Ovary (tissue), 9 donors: ENCODE data around the gene CLEC2B. TPM values are rescaled to one million over a fixed set of nuclear protein-coding genes. Genes with fewer than 3 reads are reported as not detected.

Experiments
- DNase-seq, 5 donors: peaks; one replicate each; pipeline ENCODE4 v3.0.0-alpha.2; 2019 to 2020
- H3K27ac ChIP-seq, 2 donors: fragments of 200-600 bp; one replicate each; pipeline versions ENCODE4 v1.5.1 to v1.8.0; 2019 to 2022
- H3K27me3 ChIP-seq: fragments of 200-600 bp; one replicate; pipeline ENCODE4 v1.8.0; 2022
- H3K36me3 ChIP-seq: fragments of 200-600 bp; sonication (generic); one replicate; pipeline ENCODE4 v1.5.1; 2019
- H3K4me1 ChIP-seq: one replicate; pipeline ENCODE4 v1.8.1; 2013; ENCODE audit warnings: mild to moderate bottlenecking, moderate library complexity; ENCODE audit not compliant: insufficient read depth
- H3K4me3 ChIP-seq: fragments of 200-600 bp; sonication (generic); one replicate; pipeline ENCODE4 v1.5.1; 2017
- H3K9me3 ChIP-seq, 2 donors: fragments of 200-600 bp in 1 of 2; sonication (generic) in 1 of 2; one replicate each; pipeline versions ENCODE4 v1.5.1 to v1.8.1; 2013 to 2019; ENCODE audit warnings: mild to moderate bottlenecking in 1 of 2, moderate library complexity in 1 of 2
- EP300 ChIP-seq: sonication (generic); formaldehyde crosslinking; IDR thresholded peaks from one replicate; pipeline ENCODE4 v1.6.1; 2017; ENCODE audit warnings: antibody characterized with exemption
- POLR2A ChIP-seq: fragments of 450-650 bp; IDR thresholded peaks from one replicate; pipeline ENCODE4 v1.6.1; 2017; ENCODE audit warnings: antibody characterized with exemption, mild to moderate bottlenecking, moderate library complexity
- whole genome bisulfite sequencing, 3 donors: extraction: QIAGEN DNeasy Blood & Tissue Kit in 1 of 3; methylation state at CpG; one replicate each; pipeline versions ENCODE4 v1.1.5 to v1.1.7; 2013 to 2017; 5-methylcytosine and 5-hydroxymethylcytosine counted together
- intact Hi-C, 4 donors: fragments of 100-400 bp; cut with DNase I; formaldehyde crosslinking; loops; one replicate each; pipeline versions ENCODE4 v1.11.0 to v1.15.1; 2022 to 2023
- polyA plus RNA-seq, 2 donors: library from polyadenylated mRNA; stranded (reverse); fragments of 200-250 nt in 1 of 2; fragments of 350-450 nt in 1 of 2; fragmentation: Illumina TruSeq in 1 of 2; extraction: RNeasy Lipid Tissue Mini Kit (QIAGEN cat#74804) in 1 of 2; gene quantifications; one replicate each; pipeline ENCODE4 v1.2.3, GENCODE V29; 2013 to 2014
- total RNA-seq, 7 donors: library from RNA; depleted of rRNA in 2 of 7; stranded (reverse); fragments of >200 nt in 2 of 7; fragmentation: NEBNext Ultra II Directional in 3 of 7; extraction: Animal tissue kit (Norgen Biotek cat#: 25700) in 3 of 7; gene quantifications; one replicate each; pipeline versions ENCODE4 v1.1.0 to v1.2.4, GENCODE V29; 2016 to 2023
- TF ChIP-seq, protein P1 (sequence below), 3 donors: fragments of 450-650 bp in 2 of 3; fragments of 200-600 bp in 1 of 3; IDR thresholded peaks; one replicate each; pipeline versions ENCODE4 v1.5.1 to v1.8.0; 2016 to 2022; ENCODE audit warnings: antibody characterized with exemption in 3 of 3, mild to moderate bottlenecking in 1 of 3
- donor health status: DM: no; HTN: no; CAD: no; lungs with moderate emphysema.
- donor health status: DM: no; HTN: no; CAD: no.
- donor health status: Bipolar disorder and iron deficiency.
- donor health status: DM: yes; HTN: yes; CAD: no.
- donor health status: DM: no; HTN: no; CAD: no.
- donor health status: DM: yes; HTN: yes; CAD: no.

Gene CLEC2B
- total and polyA plus RNA-seq, 9 donors: 16.4 to 60.4 (median 27.1) TPM

DNA sequence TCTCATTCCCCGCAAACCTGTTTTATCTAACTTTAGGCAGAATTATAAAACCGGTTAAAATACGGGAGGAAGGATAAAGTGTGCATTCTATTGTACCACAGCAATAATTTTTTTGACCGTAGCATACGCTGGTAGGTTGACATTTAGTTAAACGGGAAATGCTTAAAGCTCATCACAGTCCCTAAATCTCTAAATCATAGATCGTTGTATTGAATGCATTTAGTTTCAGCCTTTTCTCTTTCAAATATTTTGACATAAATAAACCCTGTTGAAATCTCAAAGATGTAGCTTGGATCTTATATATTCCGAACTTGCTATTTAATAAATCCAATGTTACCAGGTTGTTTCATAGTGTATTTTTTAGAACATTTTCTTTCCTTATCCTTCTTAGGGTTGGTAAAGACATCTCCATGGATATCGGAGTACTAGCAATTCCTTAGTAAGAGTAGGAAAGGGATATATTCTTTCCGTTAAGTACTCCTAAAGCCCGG, 798 bp downstream of the CLEC2B start:
- WGBS, 3 donors: 8 to 30% (median 18%) methylated on average over 11 of the region's 11 CpGs
- H3K4me1 ChIP-seq: peaks cover 2% of the 10 kb centered on the region
- H3K4me3 ChIP-seq: peak overlapping the region; percentile 43
- H3K36me3 ChIP-seq: no peaks in the 10 kb centered on the region
- peak overlapping the region; percentile 63 to 92 for H3K27ac ChIP-seq
- TF ChIP-seq POLR2A: no peak
- TF ChIP-seq, protein P1, sequence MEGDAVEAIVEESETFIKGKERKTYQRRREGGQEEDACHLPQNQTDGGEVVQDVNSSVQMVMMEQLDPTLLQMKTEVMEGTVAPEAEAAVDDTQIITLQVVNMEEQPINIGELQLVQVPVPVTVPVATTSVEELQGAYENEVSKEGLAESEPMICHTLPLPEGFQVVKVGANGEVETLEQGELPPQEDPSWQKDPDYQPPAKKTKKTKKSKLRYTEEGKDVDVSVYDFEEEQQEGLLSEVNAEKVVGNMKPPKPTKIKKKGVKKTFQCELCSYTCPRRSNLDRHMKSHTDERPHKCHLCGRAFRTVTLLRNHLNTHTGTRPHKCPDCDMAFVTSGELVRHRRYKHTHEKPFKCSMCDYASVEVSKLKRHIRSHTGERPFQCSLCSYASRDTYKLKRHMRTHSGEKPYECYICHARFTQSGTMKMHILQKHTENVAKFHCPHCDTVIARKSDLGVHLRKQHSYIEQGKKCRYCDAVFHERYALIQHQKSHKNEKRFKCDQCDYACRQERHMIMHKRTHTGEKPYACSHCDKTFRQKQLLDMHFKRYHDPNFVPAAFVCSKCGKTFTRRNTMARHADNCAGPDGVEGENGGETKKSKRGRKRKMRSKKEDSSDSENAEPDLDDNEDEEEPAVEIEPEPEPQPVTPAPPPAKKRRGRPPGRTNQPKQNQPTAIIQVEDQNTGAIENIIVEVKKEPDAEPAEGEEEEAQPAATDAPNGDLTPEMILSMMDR (IDR thresholded peaks at IDR 0.05): no peak
- no peaks in the 10 kb centered on the region for H3K27me3 ChIP-seq
- intact Hi-C loops: loop anchor here in 1 of 4 donors (10.0 kb wide), 1 partner anchor 496 kb away; no protein-coding TSS in a partner anchor
- no peaks in the 10 kb centered on the region for H3K9me3 ChIP-seq
- no peak for DNase-seq

DNA sequence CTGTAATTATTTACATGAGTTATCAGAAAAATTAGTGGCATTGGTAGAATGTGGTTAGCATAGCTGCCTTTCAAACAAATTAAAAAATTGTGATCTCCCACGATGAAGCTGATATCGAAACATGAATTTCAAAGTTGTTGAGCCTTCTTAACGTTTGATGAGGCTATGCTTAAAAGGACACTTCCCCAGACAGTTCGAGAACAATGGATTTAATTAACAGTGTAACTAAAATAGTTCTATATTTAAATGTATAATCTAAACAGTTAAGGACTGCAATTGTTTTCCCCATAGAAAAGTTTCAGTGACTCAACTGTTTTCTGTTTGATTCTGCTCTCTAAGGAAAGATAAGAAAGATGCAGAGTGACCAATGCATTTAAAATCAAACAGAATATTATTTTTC, 1.6 kb downstream of the CLEC2B start:
- no peak for TF ChIP-seq POLR2A
- TF ChIP-seq EP300: no peak
- Histone ChIP-seq H3K9me3 (no peaks in the 10 kb centered on the region), H3K36me3 (no peaks in the 10 kb centered on the region), H3K4me1 (peaks cover 2% of the 10 kb centered on the region), H3K4me3 (peak overlapping the region; percentile 43), H3K27ac (peak overlapping the region in 1 of 2 donors; percentile 92), H3K27me3 (no peaks in the 10 kb centered on the region)
- no peak for DNase-seq
- intact Hi-C loops: loop anchor here in 1 of 4 donors (10.0 kb wide), 1 partner anchor 497 kb away; no protein-coding TSS in a partner anchor
- WGBS, 3 donors: 12 to 34% (median 20%) methylated on average over 4 of the region's 4 CpGs

DNA sequence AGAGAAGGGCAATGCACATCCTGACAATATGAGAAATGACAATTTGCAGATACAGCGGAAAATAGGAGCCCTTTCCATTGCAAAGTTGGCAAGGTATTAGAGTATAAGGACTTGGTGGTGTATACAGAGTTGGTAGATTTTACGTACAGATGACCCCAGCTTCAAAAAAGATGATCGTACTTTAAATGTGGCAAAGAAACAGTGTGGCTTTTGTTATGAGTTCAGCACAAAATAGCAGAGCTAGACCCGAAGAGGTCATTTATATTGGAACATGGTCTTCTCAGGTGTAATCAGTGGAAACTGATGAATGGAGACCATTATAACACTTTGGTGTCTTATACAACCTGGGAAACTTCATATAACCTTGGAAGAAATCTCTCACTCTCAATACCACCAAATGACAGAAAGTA, 2.3 kb downstream of the CLEC2B start:
- intact Hi-C loops: loop anchor here in 1 of 4 donors (10.0 kb wide), 1 partner anchor 498 kb away; no protein-coding TSS in a partner anchor
- TF ChIP-seq, protein P1 (IDR thresholded peaks at IDR 0.05): no peak
- TF ChIP-seq EP300 (no peak), POLR2A (no peak)
- Histone ChIP-seq H3K4me3 (peak overlapping the region; percentile 43), H3K9me3 (no peaks in the 10 kb centered on the region), H3K36me3 (no peaks in the 10 kb centered on the region), H3K27me3 (no peaks in the 10 kb centered on the region), H3K27ac (peak overlapping the region; percentile 13 to 92), H3K4me1 (peaks cover 2% of the 10 kb centered on the region)
- DNase-seq: no peak
- 20 to 33% (median 27%) methylated on average over 4 of the region's 4 CpGs for WGBS, 3 donors

DNA sequence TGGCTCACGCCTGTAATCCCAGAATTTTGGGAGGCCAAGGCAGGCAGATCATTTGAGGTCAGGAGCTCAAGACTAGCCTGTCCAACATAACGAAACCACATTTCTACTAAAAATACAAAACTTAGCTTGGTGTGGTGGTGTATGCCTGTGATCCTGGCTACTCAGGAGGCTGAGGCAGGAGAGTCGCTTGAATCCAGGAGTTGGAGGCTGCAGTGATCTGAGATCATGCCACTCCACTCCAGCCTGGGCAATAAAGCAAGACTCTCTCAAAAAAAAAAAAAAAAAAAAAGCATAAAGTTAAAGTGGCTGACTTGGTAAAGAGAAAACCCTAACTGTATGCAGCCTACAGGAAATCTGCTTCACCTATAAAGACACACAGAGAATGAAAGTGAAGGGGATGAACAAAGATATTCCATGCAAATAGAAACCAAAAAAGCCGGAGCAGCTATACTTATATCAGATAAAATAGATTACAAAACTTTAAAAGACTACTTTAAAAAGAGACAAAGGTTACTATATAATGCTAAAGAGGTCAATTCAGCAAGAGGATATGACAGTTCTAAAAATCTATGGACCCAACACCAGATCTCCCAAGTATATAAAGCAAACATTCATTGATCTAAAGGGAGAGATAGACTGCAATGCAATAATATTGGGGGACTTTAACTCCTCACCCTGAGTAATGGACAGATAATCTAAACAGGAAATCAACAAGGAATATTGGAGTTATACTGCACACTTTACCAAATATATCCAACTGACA, 4.1 kb downstream of the CLEC2B start:
- Histone ChIP-seq H3K36me3 (no peaks in the 10 kb centered on the region), H3K27me3 (no peaks in the 10 kb centered on the region), H3K4me3 (peak overlapping the region; percentile 3), H3K27ac (no peak overlapping the region), H3K9me3 (no peaks in the 10 kb centered on the region), H3K4me1 (peaks cover 2% of the 10 kb centered on the region)
- TF ChIP-seq, protein P1 (IDR thresholded peaks at IDR 0.05): no peak
- TF ChIP-seq EP300 (no peak), POLR2A (no peak)
- intact Hi-C loops: loop anchor here in 1 of 4 donors (10.0 kb wide), 1 partner anchor 500 kb away; no protein-coding TSS in a partner anchor
- 66 to 81% (median 67%) methylated on average over 4 of the region's 4 CpGs for WGBS, 3 donors
- no peak for DNase-seq

DNA sequence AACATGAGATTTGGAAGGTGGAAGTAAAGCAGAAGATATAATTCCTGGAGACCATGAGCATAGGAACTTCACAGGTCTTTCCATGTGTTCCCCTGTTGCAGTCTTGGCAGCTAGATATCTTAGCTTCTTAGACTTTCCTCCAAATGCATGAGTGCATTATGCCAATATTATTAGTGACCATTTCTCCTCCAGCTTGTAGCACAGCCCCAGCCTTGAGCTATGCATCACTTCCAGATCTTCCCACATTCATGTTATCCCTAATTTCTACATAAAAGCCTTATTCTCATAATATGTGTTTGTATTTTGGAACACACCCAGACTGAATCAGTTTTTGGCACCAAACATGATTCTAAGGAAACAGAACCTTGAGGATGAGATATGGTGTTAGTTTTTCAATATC, 11.0 kb downstream of the CLEC2B start:
- H3K4me3 ChIP-seq: no peak overlapping the region
- no peaks in the 10 kb centered on the region for H3K4me1 ChIP-seq
- H3K27ac ChIP-seq: no peak overlapping the region
- no peak for DNase-seq
- no peaks in the 10 kb centered on the region for H3K9me3 ChIP-seq
- H3K36me3 ChIP-seq: no peaks in the 10 kb centered on the region
- no peaks in the 10 kb centered on the region for H3K27me3 ChIP-seq
- intact Hi-C loops: no loop called here
- TF ChIP-seq EP300 (no peak), POLR2A (no peak)
- TF ChIP-seq, protein P1 (IDR thresholded peaks at IDR 0.05): no peak
